Keratinocyte (primary cell): Measurements from ENCODE around the gene STAT3. TPM values are rescaled to one million over a fixed set of nuclear protein-coding genes. Genes with fewer than 3 reads are reported as not detected.

ENCODE experiments used
- DNase-seq: peaks from one replicate; pipeline ENCODE4 v3.0.0-alpha.2; 2011; ENCODE audit warnings: low read depth, missing footprints, low spot score
- FAIRE-seq: peaks from 2 replicates; lab custom pipeline; 2011; peaks lifted over from hg19 to GRCh38; lab: Jason Lieb, UNC
- H2AFZ ChIP-seq: 2 replicates; pipeline ENCODE4 v1.6.0; 2012; ENCODE audit warnings: low read length, control low read depth, inconsistent platforms; ENCODE audit not compliant: control insufficient read depth
- H3K27ac ChIP-seq: 2 replicates; pipeline ENCODE4 v1.5.1; 2011; ENCODE audit warnings: low read length; ENCODE audit not compliant: control insufficient read depth, insufficient read depth
- H3K27me3 ChIP-seq: 3 replicates; pipeline ENCODE4 v1.6.0; 2011; ENCODE audit warnings: low read length; ENCODE audit not compliant: control insufficient read depth, insufficient read depth; ENCODE audit errors: extremely low read depth
- H3K36me3 ChIP-seq, 2 experiments: 2 replicates in 1 of 2; 3 replicates in 1 of 2; pipeline ENCODE4 v1.5.1; 2011; ENCODE audit warnings: low read length in 2 of 2, mild to moderate bottlenecking in 1 of 2; ENCODE audit not compliant: control insufficient read depth in 2 of 2, insufficient read depth in 2 of 2; ENCODE audit errors: extremely low read depth in 1 of 2
- H3K4me1 ChIP-seq: 3 replicates; pipeline ENCODE4 v1.5.1; 2011; ENCODE audit warnings: low read length; ENCODE audit not compliant: control insufficient read depth, insufficient read depth; ENCODE audit errors: extremely low read depth
- H3K4me2 ChIP-seq: 3 replicates; pipeline ENCODE4 v1.6.0; 2011; ENCODE audit warnings: low read depth, low read length; ENCODE audit not compliant: control insufficient read depth, insufficient read depth; ENCODE audit errors: extremely low read depth
- H3K4me3 ChIP-seq, 3 experiments: fragments of 200-600 bp in 1 of 3; sonication (generic) in 1 of 3; 2 replicates in 2 of 3; 3 replicates in 1 of 3; pipeline ENCODE4 v1.5.1; 2011 to 2016; ENCODE audit warnings: low read length in 3 of 3, mild to moderate bottlenecking in 3 of 3, control low read depth in 2 of 3, inconsistent platforms in 1 of 3, low read depth in 1 of 3, mixed read lengths in 1 of 3, mixed run types in 1 of 3, moderate library complexity in 1 of 3; ENCODE audit not compliant: control insufficient read depth in 2 of 3, insufficient read depth in 2 of 3; ENCODE audit errors: extremely low read depth in 1 of 3
- H3K79me2 ChIP-seq: 2 replicates; pipeline ENCODE4 v1.6.0; 2012; ENCODE audit warnings: low read length; ENCODE audit not compliant: control insufficient read depth, insufficient read depth
- H3K9ac ChIP-seq: 3 replicates; pipeline ENCODE4 v1.6.0; 2011; ENCODE audit warnings: low read length; ENCODE audit not compliant: control insufficient read depth, insufficient read depth; ENCODE audit errors: extremely low read depth
- H3K9me1 ChIP-seq: 3 replicates; pipeline ENCODE4 v1.6.0; 2011; ENCODE audit warnings: low read length; ENCODE audit not compliant: control insufficient read depth, insufficient read depth; ENCODE audit errors: extremely low read depth
- H3K9me3 ChIP-seq: 2 replicates; pipeline ENCODE4 v1.5.1; 2012; ENCODE audit warnings: low read depth, low read length; ENCODE audit not compliant: control insufficient read depth
- H4K20me1 ChIP-seq: 3 replicates; pipeline ENCODE4 v1.6.0; 2011; ENCODE audit warnings: low read length; ENCODE audit not compliant: control insufficient read depth, insufficient read depth; ENCODE audit errors: extremely low read depth
- CTCF ChIP-seq, 3 experiments: IDR thresholded peaks in 1 of 3; conservative IDR thresholded peaks in 1 of 3; optimal IDR thresholded peaks in 1 of 3; 2 replicates in 2 of 3; 3 replicates in 1 of 3; pipeline versions ENCODE3 to v1.5.1; 2011; ENCODE audit warnings: low read length in 3 of 3, mild to moderate bottlenecking in 3 of 3, moderate library complexity in 2 of 3, control low read depth in 1 of 3, inconsistent platforms in 1 of 3; ENCODE audit not compliant: insufficient read depth in 2 of 3; ENCODE audit errors: extremely low read depth in 1 of 3
- EZH2 ChIP-seq: IDR thresholded peaks from one replicate; pipeline ENCODE4 v1.6.1; 2012; ENCODE audit warnings: inconsistent platforms, mild to moderate bottlenecking, low read length, moderate library complexity
- dilution Hi-C: fragments of 300-500 bp; cut with MboI; formaldehyde crosslinking; loops from one replicate; pipeline ENCODE4 v1.7.0; 2020; ENCODE audit warnings: low sequenced_read_pairs; ENCODE audit not compliant: extremely low pct_ligation_motif_present
- polyA plus RNA-seq, 5 experiments: library from polyadenylated mRNA; depleted of rRNA in 3 of 5; stranded (reverse) in 3 of 5; stranded (forward) in 1 of 5; unstranded in 1 of 5; fragments of >200 nt; gene quantifications; 1 replicate in 1 of 5; 2 replicates in 3 of 5; 3 replicates in 1 of 5; pipeline versions ENCODE4 v1.2.1 to v1.2.3, GENCODE V29; 2011 to 2012; ENCODE audit warnings: missing spikeins in 2 of 5, low read depth in 1 of 5, low replicate concordance in 1 of 5

The STAT3 gene
- polyA plus RNA-seq, 1 donor (not counting 4 experiments of a cell fraction or from before 2014, with no cell fraction given): 37.4 TPM

- Histone ChIP-seq H3K9ac (no peak overlapping the region), H2AFZ (no peak overlapping the region), H3K9me3 (no peaks in the 10 kb centered on the region), H3K36me3 (no peaks in the 10 kb centered on the region), H3K79me2 (peaks cover 7% of the 10 kb centered on the region), H3K4me1 (peaks cover 8% of the 10 kb centered on the region), H3K27ac (no peak overlapping the region), H3K4me3 (no peak overlapping the region), H3K4me2 (no peak overlapping the region), H3K27me3 (no peaks in the 10 kb centered on the region), H3K9me1 (no peaks in the 10 kb centered on the region), H4K20me1 (no peaks in the 10 kb centered on the region)
- DNase-seq (no peak), FAIRE-seq (no peak)
- dilution Hi-C loops: no loop called here
- TF ChIP-seq EZH2: no peak
- TF ChIP-seq CTCF (optimal IDR thresholded peaks at IDR 0.05 in 1 of 3, IDR thresholded peaks at IDR 0.05 in 1 of 3, conservative IDR thresholded peaks at IDR 0.05 in 1 of 3; ENCODE audit: extremely low read depth in 1 of 3, insufficient read depth in 2 of 3, low read length in 3 of 3): no peak
These were observed 117.6 kb downstream of the STAT3 start for GRCh38 chr17:42270596-42270995.

- Histone ChIP-seq H3K27me3 (no peaks in the 10 kb centered on the region), H3K9me3 (no peaks in the 10 kb centered on the region), H3K27ac (no peak overlapping the region), H3K79me2 (peaks cover 3% of the 10 kb centered on the region), H3K4me1 (peaks cover 6% of the 10 kb centered on the region), H4K20me1 (no peaks in the 10 kb centered on the region), H3K36me3 (no peaks in the 10 kb centered on the region), H3K9me1 (no peaks in the 10 kb centered on the region), H3K4me2 (no peak overlapping the region), H2AFZ (no peak overlapping the region), H3K4me3 (no peak overlapping the region), H3K9ac (no peak overlapping the region)
- FAIRE-seq (no peak), DNase-seq (no peak)
- no peak for TF ChIP-seq CTCF (optimal IDR thresholded peaks at IDR 0.05 in 1 of 3, IDR thresholded peaks at IDR 0.05 in 1 of 3, conservative IDR thresholded peaks at IDR 0.05 in 1 of 3; ENCODE audit: extremely low read depth in 1 of 3, insufficient read depth in 2 of 3, low read length in 3 of 3)
- TF ChIP-seq EZH2: no peak
- dilution Hi-C loops: no loop called here
These were observed 118.1 kb downstream of the STAT3 start for GRCh38 chr17:42270170-42270535.
